Adrenal gland (tissue), 12 donors: Measurements from ENCODE around the gene TMCC1. TPM values are rescaled to one million over a fixed set of nuclear protein-coding genes. Genes with fewer than 3 reads are reported as not detected.
A peak's percentile ranks its signal among the peaks of the same experiment; 100 is the strongest.

Source experiments
- DNase-seq, 7 donors: peaks; one replicate each; pipeline ENCODE4 v3.0.0-alpha.2; 2019 to 2020
- H3K27ac ChIP-seq, 5 donors: fragments of 200-600 bp; sonication (generic) in 4 of 5; 1 replicate in 3 of 5; 2 replicates in 2 of 5; pipeline versions ENCODE4 v1.5.1 to v1.8.0; 2016 to 2020; ENCODE audit warnings: mild to moderate bottlenecking in 1 of 5
- H3K27me3 ChIP-seq: fragments of 200-600 bp; 2 replicates; pipeline ENCODE4 v1.8.0; 2021
- H3K36me3 ChIP-seq, 2 donors: fragments of 200-600 bp; replicated peaks in 1 of 2; 1 replicate in 1 of 2; 2 replicates in 1 of 2; pipeline versions ENCODE4 v1.5.1 to v1.8.0; 2018 to 2022
- H3K4me1 ChIP-seq, 2 donors: fragments of 200-600 bp; replicated peaks in 1 of 2; 1 replicate in 1 of 2; 2 replicates in 1 of 2; pipeline versions ENCODE4 v1.5.1 to v1.8.0; 2018 to 2021
- H3K4me3 ChIP-seq, 4 donors: fragments of 200-600 bp; sonication (generic) in 3 of 4; one replicate each; pipeline ENCODE4 v1.5.1; 2016 to 2018
- H3K9me3 ChIP-seq, 3 donors: fragments of 200-600 bp; sonication (generic) in 1 of 3; replicated peaks in 1 of 3; 1 replicate in 2 of 3; 2 replicates in 1 of 3; pipeline versions ENCODE4 v1.5.1 to v1.8.0; 2016 to 2021
- CTCF ChIP-seq, 6 experiments: fragments of 450-650 bp in 4 of 6; fragments of 200-600 bp in 2 of 6; sonication (generic) in 1 of 6; IDR thresholded peaks; 1 replicate in 5 of 6; 2 replicates in 1 of 6; pipeline versions ENCODE4 v1.5.1 to v1.8.0; 2016 to 2021; ENCODE audit warnings: antibody characterized with exemption in 6 of 6, mild to moderate bottlenecking in 2 of 6, moderate library complexity in 1 of 6
- POLR2A ChIP-seq, 2 donors: fragments of 450-650 bp; IDR thresholded peaks; one replicate each; pipeline ENCODE4 v1.6.1; 2017; ENCODE audit warnings: antibody characterized with exemption in 2 of 2, mild to moderate bottlenecking in 2 of 2, moderate library complexity in 1 of 2
- WGBS, 4 donors: extraction: QIAGEN DNeasy Blood & Tissue Kit in 2 of 4; methylation state at CpG; one replicate each; pipeline versions ENCODE4 v1.1.5 to v1.1.7; 2013 to 2017; 5-methylcytosine and 5-hydroxymethylcytosine counted together
- intact Hi-C, 2 donors: fragments of 100-400 bp; cut with DNase I; formaldehyde crosslinking; loops; one replicate each; pipeline versions ENCODE4 v1.14.1 to v1.15.0; 2022 to 2023
- polyA plus RNA-seq, 3 donors: library from polyadenylated mRNA; stranded (reverse); fragments of 200-250 nt in 2 of 3; fragments of 350-450 nt in 1 of 3; fragmentation: Illumina TruSeq in 1 of 3; extraction: RNeasy Lipid Tissue Mini Kit (QIAGEN cat#74804) in 1 of 3; gene quantifications; one replicate each; pipeline ENCODE4 v1.2.3, GENCODE V29; 2013 to 2014
- total RNA-seq, 9 donors: library from RNA; depleted of rRNA in 4 of 9; stranded (reverse); fragments of >200 nt in 4 of 9; fragments of 120-200 nt in 1 of 9; fragmentation: NEBNext Ultra II Directional in 1 of 9; extraction: Animal tissue kit (Norgen Biotek cat#: 25700) in 1 of 9; gene quantifications; one replicate each; pipeline versions ENCODE4 v1.1.0 to v1.2.4, GENCODE V29; 2013 to 2023
- donor health status: healthy with polysubstance abuse.
- donor health status: Bipolar disorder and iron deficiency.
- donor health status: DM: yes; HTN: yes; CAD: no.
- donor health status: DM: no; HTN: no; CAD: no.
- donor health status: DM: no; HTN: no; CAD: no.
- donor health status: DM: yes; HTN: yes; CAD: no.

TMCC1 gene
- total and polyA plus RNA-seq, 12 donors: 6.3 to 141 (median 22.9) TPM

GRCh38 chr3:129625072-129625874 is 268.2 kb downstream of the TMCC1 start:
- Histone ChIP-seq H3K27ac (peak overlapping the region; percentile 19 to 92 (median 82)), H3K9me3 (no peaks in the 10 kb centered on the region), H3K4me3 (no peak overlapping the region), H3K36me3 (no peaks in the 10 kb centered on the region), H3K4me1 (peaks cover 32 to 46% of the 10 kb centered on the region in 2 donors), H3K27me3 (no peaks in the 10 kb centered on the region)
- peak in 3 of 7 donors; percentile 20 to 52 (median 27) for DNase-seq
- intact Hi-C loops: loop anchor here in 1 of 2 donors (5.0 kb wide), 1 partner anchor 307 kb away; no protein-coding TSS in a partner anchor
- TF ChIP-seq CTCF (IDR thresholded peaks at IDR 0.05): no peak
- no peak for TF ChIP-seq POLR2A (IDR thresholded peaks at IDR 0.05)
- WGBS, 4 donors: 81 to 87% (median 86%) methylated on average over 10 to 12 of the region's 12 CpGs

- H3K27ac ChIP-seq: peak overlapping the region; percentile 19 to 95 (median 86)
- no peaks in the 10 kb centered on the region for H3K36me3 ChIP-seq
- no peaks in the 10 kb centered on the region for H3K27me3 ChIP-seq
- no peaks in the 10 kb centered on the region for H3K9me3 ChIP-seq
- TF ChIP-seq CTCF (IDR thresholded peaks at IDR 0.05): no peak
- no peak overlapping the region for H3K4me3 ChIP-seq
- 59 to 78% (median 67%) methylated on average over 6 to 11 of the region's 11 CpGs for WGBS, 4 donors
- peaks cover 32 to 49% of the 10 kb centered on the region in 2 donors for H3K4me1 ChIP-seq
- peak in 6 of 7 donors; percentile 46 to 79 (median 62) for DNase-seq
- intact Hi-C loops: loop anchor here in 1 of 2 donors (5.0 kb wide), 1 partner anchor 308 kb away; no protein-coding TSS in a partner anchor
Measured at GRCh38 chr3:129624347-129625071, 269.0 kb downstream of the TMCC1 start.

GRCh38 chr3:129623447-129624118 is 269.9 kb downstream of the TMCC1 start:
- Histone ChIP-seq H3K4me1 (peaks cover 32 to 58% of the 10 kb centered on the region in 2 donors), H3K27me3 (no peaks in the 10 kb centered on the region), H3K9me3 (no peaks in the 10 kb centered on the region), H3K4me3 (no peak overlapping the region), H3K27ac (peak overlapping the region in 4 of 5 donors; percentile 62 to 95 (median 81)), H3K36me3 (no peaks in the 10 kb centered on the region)
- TF ChIP-seq CTCF (IDR thresholded peaks at IDR 0.05) (no peak), POLR2A (IDR thresholded peaks at IDR 0.05) (no peak)
- 35 to 47% (median 42%) methylated on average over 9 to 17 of the region's 17 CpGs for WGBS, 4 donors
- DNase-seq: peak; percentile 49 to 86 (median 71)
- intact Hi-C loops: no loop called here

GRCh38 chr3:129622933-129623332 is 270.6 kb downstream of the TMCC1 start:
- H3K4me1 ChIP-seq: peaks cover 28 to 63% of the 10 kb centered on the region in 2 donors
- TF ChIP-seq POLR2A (IDR thresholded peaks at IDR 0.05) (no peak), CTCF (IDR thresholded peaks at IDR 0.05) (no peak)
- H3K27ac ChIP-seq: peak overlapping the region in 4 of 5 donors; percentile 62 to 95 (median 81)
- WGBS, 4 donors: 79 to 89% (median 82%) methylated on average over 7 to 10 of the region's 10 CpGs
- H3K36me3 ChIP-seq: no peaks in the 10 kb centered on the region
- no peaks in the 10 kb centered on the region for H3K27me3 ChIP-seq
- intact Hi-C loops: no loop called here
- H3K4me3 ChIP-seq: no peak overlapping the region
- DNase-seq: peak in 4 of 7 donors; percentile 14 to 55 (median 20)
- H3K9me3 ChIP-seq: no peaks in the 10 kb centered on the region
